SK-N-SH (cell line): ENCODE results near the gene RIC3. TPM values are rescaled to one million over a fixed set of nuclear protein-coding genes. Genes with fewer than 3 reads are reported as not detected.

Source experiments
- CTCF ChIA-PET: fragments of 300-600, 350-600 bp; formaldehyde crosslinking; extraction: SDS; loops from one replicate; lab custom pipeline; 2021; lab: Yijun Ruan, JAX
- POLR2A ChIA-PET: fragments of 350-600 bp; sonication (Branson Sonifier 250); formaldehyde crosslinking; extraction: SDS; loops from one replicate; lab custom pipeline; 2020; ENCODE audit warnings: antibody characterized with exemption, inconsistent platforms; lab: Yijun Ruan, JAX
- DNase-seq: peaks from one replicate; pipeline ENCODE4 v3.0.0; 2012
- H2AFZ ChIP-seq: fragments of 200-600 bp; sonication (generic); 2 replicates; pipeline ENCODE4 v1.8.1; 2016; ENCODE audit warnings: antibody characterized with exemption, mild to moderate bottlenecking, low read depth
- H3F3A ChIP-seq: fragments of 200-600 bp; sonication (generic); replicated peaks from 2 replicates; pipeline ENCODE3; 2016; ENCODE audit warnings: antibody characterized with exemption, mild to moderate bottlenecking; ENCODE audit not compliant: insufficient read depth
- H3K27ac ChIP-seq, 2 experiments: fragments of 200-500 bp in 1 of 2; fragments of 200-600 bp in 1 of 2; sonication (Bioruptor generic) in 1 of 2; sonication (generic), shearing (Covaris generic) in 1 of 2; 2 replicates each; pipeline versions ENCODE4 v1.5.1 to v1.6.1; 2014 to 2016; ENCODE audit warnings: low read depth in 2 of 2, inconsistent platforms in 1 of 2, low read length in 1 of 2, mild to moderate bottlenecking in 1 of 2, mixed read lengths in 1 of 2
- H3K27me3 ChIP-seq: fragments of 200-600 bp; sonication (generic), shearing (Covaris generic); 2 replicates; pipeline ENCODE4 v1.6.1; 2016; ENCODE audit warnings: mixed run types; ENCODE audit not compliant: insufficient read depth
- H3K36me3 ChIP-seq, 2 experiments: fragments of 200-500 bp in 1 of 2; fragments of 200-600 bp in 1 of 2; sonication (Bioruptor generic) in 1 of 2; sonication (generic) in 1 of 2; replicated peaks in 1 of 2; 2 replicates each; pipeline versions ENCODE3 to v1.5.1; 2014 to 2016; ENCODE audit warnings: low read length in 1 of 2, mild to moderate bottlenecking in 1 of 2; ENCODE audit not compliant: insufficient read depth in 2 of 2, control insufficient read depth in 1 of 2
- H3K4me1 ChIP-seq, 2 experiments: fragments of 200-500 bp in 1 of 2; fragments of 200-600 bp in 1 of 2; sonication (Bioruptor generic) in 1 of 2; sonication (generic), shearing (Covaris generic) in 1 of 2; 2 replicates each; pipeline versions ENCODE4 v1.5.1 to v1.6.1; 2014 to 2016; ENCODE audit warnings: low read depth in 1 of 2, low read length in 1 of 2, mixed run types in 1 of 2; ENCODE audit not compliant: insufficient read depth in 2 of 2, control insufficient read depth in 1 of 2
- H3K4me2 ChIP-seq: fragments of 200-600 bp; sonication (generic), shearing (Covaris generic); 2 replicates; pipeline ENCODE4 v1.6.1; 2017; ENCODE audit warnings: mixed run types
- H3K4me3 ChIP-seq, 2 experiments: fragments of 200-500 bp in 1 of 2; fragments of 200-600 bp in 1 of 2; sonication (Bioruptor generic) in 1 of 2; sonication (generic), shearing (Covaris generic) in 1 of 2; 2 replicates each; pipeline versions ENCODE4 v1.5.1 to v1.8.1; 2014 to 2016; ENCODE audit warnings: low read depth in 2 of 2, inconsistent platforms in 1 of 2, low read length in 1 of 2, mild to moderate bottlenecking in 1 of 2, mixed read lengths in 1 of 2, moderate library complexity in 1 of 2
- H3K79me2 ChIP-seq: fragments of 200-600 bp; sonication (generic); 2 replicates; pipeline ENCODE4 v1.8.1; 2017; ENCODE audit warnings: mild to moderate bottlenecking; ENCODE audit not compliant: insufficient read depth
- H3K9ac ChIP-seq: fragments of 200-600 bp; sonication (generic); 2 replicates; pipeline ENCODE4 v1.6.1; 2017; ENCODE audit warnings: mixed run types
- H3K9me2 ChIP-seq: fragments of 200-600 bp; sonication (generic); 2 replicates; pipeline ENCODE4 v1.6.1; 2017; ENCODE audit warnings: mixed run types
- H3K9me3 ChIP-seq: fragments of 200-600 bp; sonication (generic); 2 replicates; pipeline ENCODE4 v1.6.1; 2017; ENCODE audit warnings: mixed run types, mild to moderate bottlenecking, moderate library complexity
- H4K20me1 ChIP-seq: fragments of 200-600 bp; sonication (generic); 2 replicates; pipeline ENCODE4 v1.6.1; 2017; ENCODE audit warnings: mild to moderate bottlenecking, mixed run types; ENCODE audit not compliant: insufficient read depth
- ELF1 ChIP-seq: IDR thresholded peaks from 2 replicates; pipeline ENCODE4 v1.4.0; 2012
- FOXM1 ChIP-seq: IDR thresholded peaks from 2 replicates; pipeline ENCODE4 v1.4.0; 2012; ENCODE audit warnings: low read depth, mild to moderate bottlenecking
- NRF1 ChIP-seq: IDR thresholded peaks from 2 replicates; pipeline ENCODE4 v1.6.1; 2012; ENCODE audit warnings: low read depth, mild to moderate bottlenecking, low read length
- POLR2AphosphoS5 ChIP-seq: IDR thresholded peaks from 2 replicates; pipeline ENCODE4 v1.6.1; 2012; ENCODE audit warnings: low read depth, low read length
- RAD21 ChIP-seq: IDR thresholded peaks from 2 replicates; pipeline ENCODE4 v1.6.1; 2012; ENCODE audit warnings: mild to moderate bottlenecking, low read length
- RCOR1 ChIP-seq: fragments of 150-350 bp; IDR thresholded peaks from 2 replicates; pipeline ENCODE4 v1.6.1; 2017; ENCODE audit warnings: antibody characterized with exemption, low read length
- SIN3A ChIP-seq: IDR thresholded peaks from 2 replicates; pipeline ENCODE4 v1.6.1; 2012; ENCODE audit warnings: low read depth, mild to moderate bottlenecking, low read length, moderate library complexity, borderline replicate concordance
- TAF1 ChIP-seq: IDR thresholded peaks from 2 replicates; pipeline ENCODE4 v1.6.1; 2012; ENCODE audit warnings: low read depth, mild to moderate bottlenecking, low read length, moderate library complexity, borderline replicate concordance
- WGBS: methylation state at CpG from one replicate; pipeline ENCODE4 v1.1.6; 2017; ENCODE audit warnings: low lambda C conversion rate; 5-methylcytosine and 5-hydroxymethylcytosine counted together
- polyA plus RNA-seq, 3 experiments: library from polyadenylated mRNA; depleted of rRNA; stranded (reverse); fragments of >200 nt; gene quantifications; 2 replicates each; pipeline ENCODE4 v1.2.3, GENCODE V29; 2012
- TF ChIP-seq, protein P1 (sequence below): fragments of 200-600 bp; sonication (generic); IDR thresholded peaks from 2 replicates; pipeline ENCODE4 v1.6.1; 2017; ENCODE audit warnings: antibody characterized with exemption, mild to moderate bottlenecking, moderate library complexity
- TF ChIP-seq, protein P2 (sequence below): IDR thresholded peaks from 2 replicates; pipeline ENCODE4; 2012
- TF ChIP-seq, protein P3 (sequence below): IDR thresholded peaks from 2 replicates; pipeline ENCODE4 v1.4.0; 2012; ENCODE audit warnings: low read depth, borderline replicate concordance
- TF ChIP-seq, protein P4 (sequence below): IDR thresholded peaks from 2 replicates; pipeline ENCODE4 v1.4.0; 2012; ENCODE audit warnings: low read depth
- TF ChIP-seq, protein P5 (sequence below): IDR thresholded peaks from 2 replicates; pipeline ENCODE4 v1.6.1; 2012; ENCODE audit warnings: mild to moderate bottlenecking, low read depth, low read length, moderate library complexity
- TF ChIP-seq, protein P6 (sequence below): fragments of 150-350 bp; IDR thresholded peaks from 2 replicates; pipeline ENCODE4 v1.6.1; 2017; ENCODE audit warnings: antibody characterized with exemption, low read length, low read depth, borderline replicate concordance

RIC3 gene
- polyA plus RNA-seq, 1 of the 3 experiments (the other 2 are of a cell fraction), result 0.54 TPM

DNA sequence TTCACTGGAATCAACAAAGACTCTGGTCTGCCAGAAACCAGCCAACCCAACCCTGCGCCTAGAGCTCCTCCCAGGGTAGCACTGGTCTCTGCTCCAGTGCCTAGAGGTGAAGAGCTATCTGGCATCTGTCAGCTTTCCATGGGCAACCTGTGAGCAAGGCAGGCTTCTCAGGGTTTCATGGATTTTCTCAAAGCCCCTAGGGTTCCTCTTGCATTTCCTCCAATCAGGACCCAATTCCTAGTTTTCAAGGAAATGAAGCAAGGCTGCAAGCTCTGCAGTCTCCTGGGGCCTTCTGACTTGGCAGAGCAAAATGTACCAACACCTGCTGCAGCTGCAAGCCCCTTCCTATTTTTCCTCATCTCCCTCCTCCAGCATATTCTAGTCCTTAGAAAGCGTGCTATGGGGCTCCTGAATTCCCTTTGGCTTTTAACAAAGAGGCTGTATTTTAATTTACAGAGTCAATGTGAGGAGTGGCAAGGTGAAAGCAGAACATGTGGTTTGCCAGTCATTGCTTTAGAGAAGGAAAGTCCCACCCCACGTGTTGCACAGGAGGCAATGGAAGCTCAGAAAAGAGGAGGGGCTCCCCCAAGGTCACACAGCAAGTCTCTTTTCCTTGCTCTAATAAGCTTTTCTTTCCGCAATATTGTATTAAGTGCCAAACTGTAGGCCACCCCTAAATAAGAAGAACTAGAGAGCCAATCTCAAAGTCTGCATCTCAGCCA lies 33.0 kb upstream of the RIC3 start (continued):
- TF ChIP-seq TAF1 (no peak), POLR2AphosphoS5 (no peak)
- TF ChIP-seq, protein P1, sequence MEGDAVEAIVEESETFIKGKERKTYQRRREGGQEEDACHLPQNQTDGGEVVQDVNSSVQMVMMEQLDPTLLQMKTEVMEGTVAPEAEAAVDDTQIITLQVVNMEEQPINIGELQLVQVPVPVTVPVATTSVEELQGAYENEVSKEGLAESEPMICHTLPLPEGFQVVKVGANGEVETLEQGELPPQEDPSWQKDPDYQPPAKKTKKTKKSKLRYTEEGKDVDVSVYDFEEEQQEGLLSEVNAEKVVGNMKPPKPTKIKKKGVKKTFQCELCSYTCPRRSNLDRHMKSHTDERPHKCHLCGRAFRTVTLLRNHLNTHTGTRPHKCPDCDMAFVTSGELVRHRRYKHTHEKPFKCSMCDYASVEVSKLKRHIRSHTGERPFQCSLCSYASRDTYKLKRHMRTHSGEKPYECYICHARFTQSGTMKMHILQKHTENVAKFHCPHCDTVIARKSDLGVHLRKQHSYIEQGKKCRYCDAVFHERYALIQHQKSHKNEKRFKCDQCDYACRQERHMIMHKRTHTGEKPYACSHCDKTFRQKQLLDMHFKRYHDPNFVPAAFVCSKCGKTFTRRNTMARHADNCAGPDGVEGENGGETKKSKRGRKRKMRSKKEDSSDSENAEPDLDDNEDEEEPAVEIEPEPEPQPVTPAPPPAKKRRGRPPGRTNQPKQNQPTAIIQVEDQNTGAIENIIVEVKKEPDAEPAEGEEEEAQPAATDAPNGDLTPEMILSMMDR, result no peak

DNA sequence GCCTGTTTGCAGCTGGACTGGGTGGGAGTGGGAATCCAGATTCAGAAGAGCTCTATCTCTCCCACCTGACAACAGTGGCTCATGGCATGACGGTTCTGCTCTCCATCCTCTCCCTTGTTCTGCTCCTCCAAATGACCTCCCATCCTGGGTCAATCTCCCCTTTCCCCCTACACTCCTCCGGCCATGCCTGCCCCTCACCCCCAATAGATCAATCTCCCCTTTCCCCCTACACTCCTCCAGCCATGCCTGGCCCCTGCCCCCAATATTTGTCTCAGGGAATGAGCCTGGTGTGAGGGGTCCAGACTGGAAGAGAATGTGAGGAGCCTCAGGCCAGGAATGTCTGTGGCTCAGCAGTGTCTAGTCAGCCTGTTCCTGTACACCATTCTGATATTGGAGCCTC lies 30.9 kb upstream of the RIC3 start:
- no peak for DNase-seq
- H3K4me3 ChIP-seq, result no peak overlapping the region
- WGBS, result 40% methylated on average over 2 of the region's 2 CpGs
- H3K79me2 ChIP-seq, result no peaks in the 10 kb centered on the region
- CTCF ChIA-PET, result interaction anchor here (1.2 to 1.3 kb wide), 2 partner anchors 10 to 367 kb away, joined by 3 read pairs; no protein-coding TSS in a partner anchor
- H3K9ac ChIP-seq, result no peak overlapping the region
- POLR2A ChIA-PET, result no interaction called here
- no peaks in the 10 kb centered on the region; the same call in 1 of the 2 replicates for H3K27me3 ChIP-seq
- H3F3A ChIP-seq, result no peaks in the 10 kb centered on the region
- no peaks in the 10 kb centered on the region for H3K9me2 ChIP-seq
- H3K4me2 ChIP-seq, result no peak overlapping the region
- TF ChIP-seq, protein P2, sequence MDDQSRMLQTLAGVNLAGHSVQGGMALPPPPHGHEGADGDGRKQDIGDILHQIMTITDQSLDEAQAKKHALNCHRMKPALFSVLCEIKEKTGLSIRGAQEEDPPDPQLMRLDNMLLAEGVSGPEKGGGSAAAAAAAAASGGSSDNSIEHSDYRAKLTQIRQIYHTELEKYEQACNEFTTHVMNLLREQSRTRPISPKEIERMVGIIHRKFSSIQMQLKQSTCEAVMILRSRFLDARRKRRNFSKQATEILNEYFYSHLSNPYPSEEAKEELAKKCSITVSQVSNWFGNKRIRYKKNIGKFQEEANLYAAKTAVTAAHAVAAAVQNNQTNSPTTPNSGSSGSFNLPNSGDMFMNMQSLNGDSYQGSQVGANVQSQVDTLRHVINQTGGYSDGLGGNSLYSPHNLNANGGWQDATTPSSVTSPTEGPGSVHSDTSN, result no peak
- TF ChIP-seq TAF1 (no peak), FOXM1 (no peak), SIN3A (no peak), RCOR1 (no peak), ELF1 (no peak), RAD21 (no peak), NRF1 (no peak)
- TF ChIP-seq, protein P3, sequence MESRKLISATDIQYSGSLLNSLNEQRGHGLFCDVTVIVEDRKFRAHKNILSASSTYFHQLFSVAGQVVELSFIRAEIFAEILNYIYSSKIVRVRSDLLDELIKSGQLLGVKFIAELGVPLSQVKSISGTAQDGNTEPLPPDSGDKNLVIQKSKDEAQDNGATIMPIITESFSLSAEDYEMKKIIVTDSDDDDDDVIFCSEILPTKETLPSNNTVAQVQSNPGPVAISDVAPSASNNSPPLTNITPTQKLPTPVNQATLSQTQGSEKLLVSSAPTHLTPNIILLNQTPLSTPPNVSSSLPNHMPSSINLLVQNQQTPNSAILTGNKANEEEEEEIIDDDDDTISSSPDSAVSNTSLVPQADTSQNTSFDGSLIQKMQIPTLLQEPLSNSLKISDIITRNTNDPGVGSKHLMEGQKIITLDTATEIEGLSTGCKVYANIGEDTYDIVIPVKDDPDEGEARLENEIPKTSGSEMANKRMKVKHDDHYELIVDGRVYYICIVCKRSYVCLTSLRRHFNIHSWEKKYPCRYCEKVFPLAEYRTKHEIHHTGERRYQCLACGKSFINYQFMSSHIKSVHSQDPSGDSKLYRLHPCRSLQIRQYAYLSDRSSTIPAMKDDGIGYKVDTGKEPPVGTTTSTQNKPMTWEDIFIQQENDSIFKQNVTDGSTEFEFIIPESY, result no peak
- TF ChIP-seq, protein P1, result no peak
- TF ChIP-seq, protein P4, sequence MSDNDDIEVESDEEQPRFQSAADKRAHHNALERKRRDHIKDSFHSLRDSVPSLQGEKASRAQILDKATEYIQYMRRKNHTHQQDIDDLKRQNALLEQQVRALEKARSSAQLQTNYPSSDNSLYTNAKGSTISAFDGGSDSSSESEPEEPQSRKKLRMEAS, result no peak
- TF ChIP-seq, protein P5, sequence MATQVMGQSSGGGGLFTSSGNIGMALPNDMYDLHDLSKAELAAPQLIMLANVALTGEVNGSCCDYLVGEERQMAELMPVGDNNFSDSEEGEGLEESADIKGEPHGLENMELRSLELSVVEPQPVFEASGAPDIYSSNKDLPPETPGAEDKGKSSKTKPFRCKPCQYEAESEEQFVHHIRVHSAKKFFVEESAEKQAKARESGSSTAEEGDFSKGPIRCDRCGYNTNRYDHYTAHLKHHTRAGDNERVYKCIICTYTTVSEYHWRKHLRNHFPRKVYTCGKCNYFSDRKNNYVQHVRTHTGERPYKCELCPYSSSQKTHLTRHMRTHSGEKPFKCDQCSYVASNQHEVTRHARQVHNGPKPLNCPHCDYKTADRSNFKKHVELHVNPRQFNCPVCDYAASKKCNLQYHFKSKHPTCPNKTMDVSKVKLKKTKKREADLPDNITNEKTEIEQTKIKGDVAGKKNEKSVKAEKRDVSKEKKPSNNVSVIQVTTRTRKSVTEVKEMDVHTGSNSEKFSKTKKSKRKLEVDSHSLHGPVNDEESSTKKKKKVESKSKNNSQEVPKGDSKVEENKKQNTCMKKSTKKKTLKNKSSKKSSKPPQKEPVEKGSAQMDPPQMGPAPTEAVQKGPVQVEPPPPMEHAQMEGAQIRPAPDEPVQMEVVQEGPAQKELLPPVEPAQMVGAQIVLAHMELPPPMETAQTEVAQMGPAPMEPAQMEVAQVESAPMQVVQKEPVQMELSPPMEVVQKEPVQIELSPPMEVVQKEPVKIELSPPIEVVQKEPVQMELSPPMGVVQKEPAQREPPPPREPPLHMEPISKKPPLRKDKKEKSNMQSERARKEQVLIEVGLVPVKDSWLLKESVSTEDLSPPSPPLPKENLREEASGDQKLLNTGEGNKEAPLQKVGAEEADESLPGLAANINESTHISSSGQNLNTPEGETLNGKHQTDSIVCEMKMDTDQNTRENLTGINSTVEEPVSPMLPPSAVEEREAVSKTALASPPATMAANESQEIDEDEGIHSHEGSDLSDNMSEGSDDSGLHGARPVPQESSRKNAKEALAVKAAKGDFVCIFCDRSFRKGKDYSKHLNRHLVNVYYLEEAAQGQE, result no peak
- TF ChIP-seq, protein P6, sequence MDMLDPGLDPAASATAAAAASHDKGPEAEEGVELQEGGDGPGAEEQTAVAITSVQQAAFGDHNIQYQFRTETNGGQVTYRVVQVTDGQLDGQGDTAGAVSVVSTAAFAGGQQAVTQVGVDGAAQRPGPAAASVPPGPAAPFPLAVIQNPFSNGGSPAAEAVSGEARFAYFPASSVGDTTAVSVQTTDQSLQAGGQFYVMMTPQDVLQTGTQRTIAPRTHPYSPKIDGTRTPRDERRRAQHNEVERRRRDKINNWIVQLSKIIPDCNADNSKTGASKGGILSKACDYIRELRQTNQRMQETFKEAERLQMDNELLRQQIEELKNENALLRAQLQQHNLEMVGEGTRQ, result no peak
- TF ChIP-seq, all 33 proteins: peak for 0
- Histone ChIP-seq H3K27ac (no peak overlapping the region), H2AFZ (no peak overlapping the region), H3K9me3 (no peaks in the 10 kb centered on the region), H3K4me1 (no peaks in the 10 kb centered on the region; a peak in 1 of 4 replicates), H3K36me3 (no peaks in the 10 kb centered on the region), H4K20me1 (no peaks in the 10 kb centered on the region)
